ENCODE results near the gene SEMA7A.

DNA sequence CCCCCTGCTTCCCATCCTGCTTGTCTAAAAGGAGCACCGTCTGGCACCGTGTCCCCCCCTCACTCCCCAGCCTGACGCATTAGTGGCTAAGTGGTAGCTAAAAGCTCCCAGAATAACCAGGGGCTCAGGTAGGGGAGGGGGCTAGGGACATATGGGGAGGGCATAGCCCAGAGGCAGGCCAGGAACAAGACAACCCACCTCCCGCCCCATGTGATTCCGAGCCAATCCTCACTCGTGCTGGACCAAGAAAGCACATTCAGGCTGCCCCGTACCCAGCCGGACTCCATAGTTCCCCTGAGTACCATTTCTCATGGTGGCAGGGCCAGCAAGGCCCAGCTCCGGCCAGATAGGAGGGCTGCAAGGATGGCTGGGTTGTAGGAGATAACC is 11.5 kb downstream of the SEMA7A start:
- TF ChIP-seq, protein P1, sequence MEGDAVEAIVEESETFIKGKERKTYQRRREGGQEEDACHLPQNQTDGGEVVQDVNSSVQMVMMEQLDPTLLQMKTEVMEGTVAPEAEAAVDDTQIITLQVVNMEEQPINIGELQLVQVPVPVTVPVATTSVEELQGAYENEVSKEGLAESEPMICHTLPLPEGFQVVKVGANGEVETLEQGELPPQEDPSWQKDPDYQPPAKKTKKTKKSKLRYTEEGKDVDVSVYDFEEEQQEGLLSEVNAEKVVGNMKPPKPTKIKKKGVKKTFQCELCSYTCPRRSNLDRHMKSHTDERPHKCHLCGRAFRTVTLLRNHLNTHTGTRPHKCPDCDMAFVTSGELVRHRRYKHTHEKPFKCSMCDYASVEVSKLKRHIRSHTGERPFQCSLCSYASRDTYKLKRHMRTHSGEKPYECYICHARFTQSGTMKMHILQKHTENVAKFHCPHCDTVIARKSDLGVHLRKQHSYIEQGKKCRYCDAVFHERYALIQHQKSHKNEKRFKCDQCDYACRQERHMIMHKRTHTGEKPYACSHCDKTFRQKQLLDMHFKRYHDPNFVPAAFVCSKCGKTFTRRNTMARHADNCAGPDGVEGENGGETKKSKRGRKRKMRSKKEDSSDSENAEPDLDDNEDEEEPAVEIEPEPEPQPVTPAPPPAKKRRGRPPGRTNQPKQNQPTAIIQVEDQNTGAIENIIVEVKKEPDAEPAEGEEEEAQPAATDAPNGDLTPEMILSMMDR (IDR thresholded peaks at IDR 0.05; ENCODE audit: low read depth, low read length, poor library complexity, severe bottlenecking), result no peak
- TF ChIP-seq EZH2phosphoT487 (IDR thresholded peaks at IDR 0.05; ENCODE audit: borderline replicate concordance, low read length), result no peak
